OCI-LY7 (cell line): ENCODE data around the gene TTC33. TPM values are rescaled to one million over a fixed set of nuclear protein-coding genes. Genes with fewer than 3 reads are reported as not detected.

ENCODE experiments used
- BruUV-seq: library from RNA; stranded (reverse); fragments of 400-500 nt; replicated peaks from 2 replicates; lab custom pipeline; 2021; lab: Mats Ljungman, UMichigan
- CTCF ChIA-PET: fragments of 300-600 bp; sonication (Branson Sonifier 250); formaldehyde crosslinking; loops from one replicate; lab custom pipeline; 2022; ENCODE audit warnings: antibody characterized with exemption; ENCODE audit not compliant: unreplicated experiment; lab: Charles Lee
- POLR2A ChIA-PET: fragments of 300-600 bp; sonication (Branson Sonifier 250); formaldehyde crosslinking; loops from one replicate; lab custom pipeline; 2022; ENCODE audit warnings: antibody characterized with exemption; lab: Charles Lee
- DNase-seq: peaks from one replicate; pipeline ENCODE4 v3.0.0-alpha.2; 2015; ENCODE audit warnings: low spot score
- H2AFZ ChIP-seq: fragments of 200-600 bp; sonication (generic), shearing (Covaris generic); 2 replicates; pipeline ENCODE4 v1.6.1; 2014; ENCODE audit warnings: mild to moderate bottlenecking, antibody characterized with exemption, low read length, moderate library complexity
- H3K27ac ChIP-seq: fragments of 200-600 bp; sonication (generic); 2 replicates; pipeline ENCODE4 v1.5.1; 2014; ENCODE audit warnings: mixed run types, low read depth, mild to moderate bottlenecking, moderate library complexity, low read length, inconsistent platforms; ENCODE audit not compliant: poor library complexity, severe bottlenecking
- H3K36me3 ChIP-seq: fragments of 200-600 bp; sonication (generic); 2 replicates; pipeline ENCODE4 v1.6.1; 2014; ENCODE audit warnings: mild to moderate bottlenecking, antibody characterized with exemption, low read length, moderate library complexity, mixed read lengths; ENCODE audit not compliant: insufficient read depth
- H3K4me1 ChIP-seq: fragments of 200-600 bp; sonication (generic); 2 replicates; pipeline ENCODE4 v1.5.1; 2014; ENCODE audit warnings: mild to moderate bottlenecking, low read length; ENCODE audit not compliant: insufficient read depth, poor library complexity, severe bottlenecking
- H3K4me2 ChIP-seq: fragments of 200-600 bp; sonication (generic); 2 replicates; pipeline ENCODE4 v1.6.1; 2014; ENCODE audit warnings: mild to moderate bottlenecking, low read length
- H3K4me3 ChIP-seq: fragments of 200-600 bp; sonication (generic); 2 replicates; pipeline ENCODE4 v1.5.1; 2014; ENCODE audit warnings: mild to moderate bottlenecking, low read depth, low read length; ENCODE audit not compliant: poor library complexity, severe bottlenecking
- H3K79me2 ChIP-seq: fragments of 200-600 bp; sonication (generic); 2 replicates; pipeline ENCODE4 v1.6.1; 2016; ENCODE audit warnings: low read depth, mild to moderate bottlenecking, low read length, moderate library complexity, mixed read lengths; ENCODE audit not compliant: insufficient read depth
- H3K9me2 ChIP-seq: fragments of 200-600 bp; sonication (generic); 2 replicates; pipeline ENCODE4 v1.6.1; 2016; ENCODE audit warnings: mild to moderate bottlenecking, low read length, mixed read lengths; ENCODE audit not compliant: insufficient read depth
- H3K9me3 ChIP-seq: fragments of 200-600 bp; sonication (generic); 2 replicates; pipeline ENCODE4 v1.6.1; 2014; ENCODE audit warnings: mild to moderate bottlenecking, mixed run types, low read length, mixed read lengths
- H4K20me1 ChIP-seq: fragments of 200-600 bp; sonication (generic); 2 replicates; pipeline ENCODE4 v1.6.1; 2014; ENCODE audit warnings: mild to moderate bottlenecking, antibody characterized with exemption, low read length, moderate library complexity, mixed read lengths; ENCODE audit not compliant: insufficient read depth
- EZH2phosphoT487 ChIP-seq: fragments of 200-600 bp; sonication (generic); IDR thresholded peaks from 2 replicates; pipeline ENCODE4 v1.6.1; 2018; ENCODE audit warnings: low read depth, borderline replicate concordance, mild to moderate bottlenecking, mixed run types, antibody characterized with exemption, low read length, moderate library complexity, mixed read lengths
- intact Hi-C: fragments of 100-400 bp; cut with micrococcal nuclease; formaldehyde crosslinking; loops from one replicate; pipeline ENCODE4 v1.10.0; 2022; ENCODE audit not compliant: unreplicated experiment
- total RNA-seq, 2 experiments: library from RNA; depleted of rRNA in 1 of 2; stranded (reverse); fragments of >200 nt in 1 of 2; shearing (Covaris generic) in 1 of 2; gene quantifications; 2 replicates each; pipeline ENCODE4 v1.2.3, GENCODE V29; 2014 to 2022
- TF ChIP-seq, protein P1 (sequence below): fragments of 200-600 bp; sonication (generic); conservative IDR thresholded peaks from 2 replicates; pipeline ENCODE4 v1.5.1; 2014; ENCODE audit warnings: mild to moderate bottlenecking, antibody characterized with exemption, low read length, moderate library complexity, mixed read lengths

Gene TTC33
- total RNA-seq, 2 experiments from 2014 or later, result 15.9 to 20.5 TPM

DNA sequence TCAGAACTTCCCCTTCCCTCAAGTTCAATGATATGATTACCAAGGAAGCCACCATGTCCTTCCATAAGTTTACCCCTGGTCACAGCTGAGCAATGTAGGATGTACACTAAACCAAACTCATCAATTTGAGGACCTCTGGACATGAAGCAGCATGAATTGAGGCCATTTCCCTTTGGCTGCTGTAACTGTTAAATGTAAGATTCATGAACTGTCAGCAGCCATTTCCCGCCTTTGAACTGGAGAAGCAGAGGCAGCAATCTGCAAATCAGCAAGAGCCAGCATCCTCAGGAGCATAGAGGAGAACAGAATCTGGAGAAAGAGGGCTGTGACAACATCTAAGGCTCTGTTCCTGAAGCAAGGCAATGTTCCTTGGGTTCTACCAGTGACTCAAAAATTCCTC is 180.3 kb downstream of the TTC33 start:
- Histone ChIP-seq H3K27ac (no peak overlapping the region), H2AFZ (no peak overlapping the region), H4K20me1 (no peaks in the 10 kb centered on the region), H3K4me1 (peaks cover 10% of the 10 kb centered on the region), H3K9me3 (no peaks in the 10 kb centered on the region), H3K36me3 (no peaks in the 10 kb centered on the region), H3K4me3 (no peak overlapping the region), H3K9me2 (no peaks in the 10 kb centered on the region), H3K79me2 (no peaks in the 10 kb centered on the region), H3K4me2 (no peak overlapping the region)
- ChIA-PET CTCF (no interaction called here), POLR2A (interaction anchor here (0.6 to 1.0 kb wide), 3 partner anchors 8 to 1479 kb away, joined by 3 read pairs; no protein-coding TSS in a partner anchor)
- no peak for TF ChIP-seq EZH2phosphoT487
- TF ChIP-seq, protein P1, sequence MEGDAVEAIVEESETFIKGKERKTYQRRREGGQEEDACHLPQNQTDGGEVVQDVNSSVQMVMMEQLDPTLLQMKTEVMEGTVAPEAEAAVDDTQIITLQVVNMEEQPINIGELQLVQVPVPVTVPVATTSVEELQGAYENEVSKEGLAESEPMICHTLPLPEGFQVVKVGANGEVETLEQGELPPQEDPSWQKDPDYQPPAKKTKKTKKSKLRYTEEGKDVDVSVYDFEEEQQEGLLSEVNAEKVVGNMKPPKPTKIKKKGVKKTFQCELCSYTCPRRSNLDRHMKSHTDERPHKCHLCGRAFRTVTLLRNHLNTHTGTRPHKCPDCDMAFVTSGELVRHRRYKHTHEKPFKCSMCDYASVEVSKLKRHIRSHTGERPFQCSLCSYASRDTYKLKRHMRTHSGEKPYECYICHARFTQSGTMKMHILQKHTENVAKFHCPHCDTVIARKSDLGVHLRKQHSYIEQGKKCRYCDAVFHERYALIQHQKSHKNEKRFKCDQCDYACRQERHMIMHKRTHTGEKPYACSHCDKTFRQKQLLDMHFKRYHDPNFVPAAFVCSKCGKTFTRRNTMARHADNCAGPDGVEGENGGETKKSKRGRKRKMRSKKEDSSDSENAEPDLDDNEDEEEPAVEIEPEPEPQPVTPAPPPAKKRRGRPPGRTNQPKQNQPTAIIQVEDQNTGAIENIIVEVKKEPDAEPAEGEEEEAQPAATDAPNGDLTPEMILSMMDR, result no peak
- intact Hi-C loops, result no loop called here
- BruUV-seq, result no TSS peak
- no peak for DNase-seq

GRCh38 chr5:40572937-40573336 is 182.8 kb downstream of the TTC33 start:
- H3K27ac ChIP-seq, result no peak overlapping the region
- no peaks in the 10 kb centered on the region for H3K9me2 ChIP-seq
- H2AFZ ChIP-seq, result no peak overlapping the region
- no peaks in the 10 kb centered on the region for H3K9me3 ChIP-seq
- no peak for DNase-seq
- H3K4me1 ChIP-seq, result peaks cover 21% of the 10 kb centered on the region
- no peaks in the 10 kb centered on the region for H4K20me1 ChIP-seq
- H3K4me3 ChIP-seq, result no peak overlapping the region
- ChIA-PET POLR2A (no interaction called here), CTCF (no interaction called here)
- no TSS peak for BruUV-seq
- no peaks in the 10 kb centered on the region for H3K79me2 ChIP-seq
- TF ChIP-seq EZH2phosphoT487, result no peak
- TF ChIP-seq, protein P1, result no peak
- no peak overlapping the region for H3K4me2 ChIP-seq
- no peaks in the 10 kb centered on the region for H3K36me3 ChIP-seq
- intact Hi-C loops, result no loop called here

DNA sequence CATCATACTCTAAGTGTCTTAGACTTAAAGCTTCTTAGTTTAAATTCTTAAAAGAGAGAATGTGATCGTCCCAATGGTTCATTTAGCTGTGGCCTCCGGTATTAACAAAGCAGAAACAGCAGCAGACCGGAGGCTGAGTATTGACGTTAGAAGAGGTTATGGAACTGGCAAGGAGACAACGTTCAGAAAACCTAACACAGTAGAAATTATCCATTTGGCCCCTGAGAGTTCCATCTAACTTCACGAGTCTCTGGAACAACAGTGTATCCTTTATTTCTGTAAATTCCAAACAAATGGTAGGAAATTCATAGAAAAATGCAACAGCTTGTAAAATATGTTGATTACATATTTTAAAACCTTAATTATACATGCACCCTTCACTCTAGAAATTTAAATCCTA is 183.4 kb downstream of the TTC33 start:
- H2AFZ ChIP-seq, result no peak overlapping the region
- peaks cover 21% of the 10 kb centered on the region for H3K4me1 ChIP-seq
- no peaks in the 10 kb centered on the region for H3K9me3 ChIP-seq
- H3K36me3 ChIP-seq, result no peaks in the 10 kb centered on the region
- TF ChIP-seq EZH2phosphoT487, result no peak
- TF ChIP-seq, protein P1, result no peak
- H3K9me2 ChIP-seq, result no peaks in the 10 kb centered on the region
- no peak for DNase-seq
- CTCF ChIA-PET, result no interaction called here
- no peak overlapping the region for H3K27ac ChIP-seq
- no peak overlapping the region for H3K4me2 ChIP-seq
- POLR2A ChIA-PET, result no interaction called here
- no peaks in the 10 kb centered on the region for H3K79me2 ChIP-seq
- no peaks in the 10 kb centered on the region for H4K20me1 ChIP-seq
- no TSS peak for BruUV-seq
- intact Hi-C loops, result no loop called here
- H3K4me3 ChIP-seq, result no peak overlapping the region
